Activated naive CD4-positive, alpha-beta T cell treated with Interleukin-2 at 50 U/mL for 16 hours (primary cell): Measurements from ENCODE around the gene TNFRSF4.
"Not testable (repeated sequence)": the region's sequence is repeated elsewhere in the genome, so short reads cannot be mapped to it uniquely, and the experiment has no call there.

Source experiments
- DNase-seq: peaks from one replicate; pipeline ENCODE4 v3.0.0-alpha.2; 2020

TNFRSF4 gene

GRCh38 chr1:1181129-1181937 is 32.6 kb downstream of the TNFRSF4 start:
- DNase-seq = no peak

GRCh38 chr1:1179983-1180861 is 33.7 kb downstream of the TNFRSF4 start:
- no peak for DNase-seq

- no peak for DNase-seq
Measured at GRCh38 chr1:1179346-1179982, 34.5 kb downstream of the TNFRSF4 start.

- DNase-seq = no peak
Measured at GRCh38 chr1:1178794-1179331, 35.1 kb downstream of the TNFRSF4 start.

- DNase-seq = no peak
Measured at GRCh38 chr1:1177452-1178206, 36.3 kb downstream of the TNFRSF4 start.

GRCh38 chr1:1176931-1177330 is 37.0 kb downstream of the TNFRSF4 start:
- no peak for DNase-seq

- DNase-seq = not testable (repeated sequence)
Measured at GRCh38 chr1:1176063-1176761, 37.7 kb downstream of the TNFRSF4 start.

- DNase-seq = no peak
Measured at GRCh38 chr1:1175221-1176062, 38.5 kb downstream of the TNFRSF4 start.

- peak; percentile 38 for DNase-seq
Measured at GRCh38 chr1:1173793-1174415, 40.0 kb downstream of the TNFRSF4 start, which contains the start of gene TTLL10. Gene TTLL10 (plus strand): TSS chr1:1173880. CDS start chr1:1179216, 5,336 bp downstream.

- DNase-seq = no peak
Measured at GRCh38 chr1:1173061-1173792, 40.7 kb downstream of the TNFRSF4 start.

- peak; percentile 44 for DNase-seq
Measured at GRCh38 chr1:1171546-1172340, 42.2 kb downstream of the TNFRSF4 start.

GRCh38 chr1:1171161-1171545 is 42.8 kb downstream of the TNFRSF4 start:
- no peak for DNase-seq

GRCh38 chr1:1170215-1171091 is 43.5 kb downstream of the TNFRSF4 start:
- DNase-seq = no peak

GRCh38 chr1:1169429-1170214 is 44.3 kb downstream of the TNFRSF4 start:
- DNase-seq = no peak

GRCh38 chr1:1168451-1169411 is 45.2 kb downstream of the TNFRSF4 start:
- DNase-seq = no peak
